ENCODE data around the gene LMO7.

GRCh38 chr13:75656425-75656989 is 20.4 kb downstream of the LMO7 start:
- TF ChIP-seq CTCF (IDR thresholded peaks at IDR 0.05; ENCODE audit: low read depth, low read length, missing input control) (no peak), YY1 (IDR thresholded peaks at IDR 0.05) (no peak), ZBTB33 (IDR thresholded peaks at IDR 0.05) (no peak)
